Keratinocyte (primary cell): Measurements from ENCODE around the gene KLRC4. TPM values are rescaled to one million over a fixed set of nuclear protein-coding genes. Genes with fewer than 3 reads are reported as not detected.

Source experiments
- DNase-seq: peaks from one replicate; pipeline ENCODE4 v3.0.0-alpha.2; 2011; ENCODE audit warnings: low read depth, missing footprints, low spot score
- FAIRE-seq: peaks from 2 replicates; lab custom pipeline; 2011; peaks lifted over from hg19 to GRCh38; lab: Jason Lieb, UNC
- H2AFZ ChIP-seq: 2 replicates; pipeline ENCODE4 v1.6.0; 2012; ENCODE audit warnings: low read length, control low read depth, inconsistent platforms; ENCODE audit not compliant: control insufficient read depth
- H3K27ac ChIP-seq: 2 replicates; pipeline ENCODE4 v1.5.1; 2011; ENCODE audit warnings: low read length; ENCODE audit not compliant: control insufficient read depth, insufficient read depth
- H3K27me3 ChIP-seq: 3 replicates; pipeline ENCODE4 v1.6.0; 2011; ENCODE audit warnings: low read length; ENCODE audit not compliant: control insufficient read depth, insufficient read depth; ENCODE audit errors: extremely low read depth
- H3K36me3 ChIP-seq, 2 experiments: 2 replicates in 1 of 2; 3 replicates in 1 of 2; pipeline ENCODE4 v1.5.1; 2011; ENCODE audit warnings: low read length in 2 of 2, mild to moderate bottlenecking in 1 of 2; ENCODE audit not compliant: control insufficient read depth in 2 of 2, insufficient read depth in 2 of 2; ENCODE audit errors: extremely low read depth in 1 of 2
- H3K4me1 ChIP-seq: 3 replicates; pipeline ENCODE4 v1.5.1; 2011; ENCODE audit warnings: low read length; ENCODE audit not compliant: control insufficient read depth, insufficient read depth; ENCODE audit errors: extremely low read depth
- H3K4me2 ChIP-seq: 3 replicates; pipeline ENCODE4 v1.6.0; 2011; ENCODE audit warnings: low read depth, low read length; ENCODE audit not compliant: control insufficient read depth, insufficient read depth; ENCODE audit errors: extremely low read depth
- H3K4me3 ChIP-seq, 3 experiments: fragments of 200-600 bp in 1 of 3; sonication (generic) in 1 of 3; 2 replicates in 2 of 3; 3 replicates in 1 of 3; pipeline ENCODE4 v1.5.1; 2011 to 2016; ENCODE audit warnings: low read length in 3 of 3, mild to moderate bottlenecking in 3 of 3, control low read depth in 2 of 3, inconsistent platforms in 1 of 3, low read depth in 1 of 3, mixed read lengths in 1 of 3, mixed run types in 1 of 3, moderate library complexity in 1 of 3; ENCODE audit not compliant: control insufficient read depth in 2 of 3, insufficient read depth in 2 of 3; ENCODE audit errors: extremely low read depth in 1 of 3
- H3K79me2 ChIP-seq: 2 replicates; pipeline ENCODE4 v1.6.0; 2012; ENCODE audit warnings: low read length; ENCODE audit not compliant: control insufficient read depth, insufficient read depth
- H3K9ac ChIP-seq: 3 replicates; pipeline ENCODE4 v1.6.0; 2011; ENCODE audit warnings: low read length; ENCODE audit not compliant: control insufficient read depth, insufficient read depth; ENCODE audit errors: extremely low read depth
- H3K9me1 ChIP-seq: 3 replicates; pipeline ENCODE4 v1.6.0; 2011; ENCODE audit warnings: low read length; ENCODE audit not compliant: control insufficient read depth, insufficient read depth; ENCODE audit errors: extremely low read depth
- H3K9me3 ChIP-seq: 2 replicates; pipeline ENCODE4 v1.5.1; 2012; ENCODE audit warnings: low read depth, low read length; ENCODE audit not compliant: control insufficient read depth
- H4K20me1 ChIP-seq: 3 replicates; pipeline ENCODE4 v1.6.0; 2011; ENCODE audit warnings: low read length; ENCODE audit not compliant: control insufficient read depth, insufficient read depth; ENCODE audit errors: extremely low read depth
- EZH2 ChIP-seq: IDR thresholded peaks from one replicate; pipeline ENCODE4 v1.6.1; 2012; ENCODE audit warnings: inconsistent platforms, mild to moderate bottlenecking, low read length, moderate library complexity
- dilution Hi-C: fragments of 300-500 bp; cut with MboI; formaldehyde crosslinking; loops from one replicate; pipeline ENCODE4 v1.7.0; 2020; ENCODE audit warnings: low sequenced_read_pairs; ENCODE audit not compliant: extremely low pct_ligation_motif_present
- polyA plus RNA-seq, 5 experiments: library from polyadenylated mRNA; depleted of rRNA in 3 of 5; stranded (reverse) in 3 of 5; stranded (forward) in 1 of 5; unstranded in 1 of 5; fragments of >200 nt; gene quantifications; 1 replicate in 1 of 5; 2 replicates in 3 of 5; 3 replicates in 1 of 5; pipeline versions ENCODE4 v1.2.1 to v1.2.3, GENCODE V29; 2011 to 2012; ENCODE audit warnings: missing spikeins in 2 of 5, low read depth in 1 of 5, low replicate concordance in 1 of 5
- TF ChIP-seq, protein P1 (sequence below), 3 experiments: IDR thresholded peaks in 1 of 3; conservative IDR thresholded peaks in 1 of 3; optimal IDR thresholded peaks in 1 of 3; 2 replicates in 2 of 3; 3 replicates in 1 of 3; pipeline versions ENCODE3 to v1.5.1; 2011; ENCODE audit warnings: low read length in 3 of 3, mild to moderate bottlenecking in 3 of 3, moderate library complexity in 2 of 3, control low read depth in 1 of 3, inconsistent platforms in 1 of 3; ENCODE audit not compliant: insufficient read depth in 2 of 3; ENCODE audit errors: extremely low read depth in 1 of 3

KLRC4 gene
- polyA plus RNA-seq, 1 donor (not counting 4 experiments of a cell fraction or from before 2014, with no cell fraction given), result not detected

DNA sequence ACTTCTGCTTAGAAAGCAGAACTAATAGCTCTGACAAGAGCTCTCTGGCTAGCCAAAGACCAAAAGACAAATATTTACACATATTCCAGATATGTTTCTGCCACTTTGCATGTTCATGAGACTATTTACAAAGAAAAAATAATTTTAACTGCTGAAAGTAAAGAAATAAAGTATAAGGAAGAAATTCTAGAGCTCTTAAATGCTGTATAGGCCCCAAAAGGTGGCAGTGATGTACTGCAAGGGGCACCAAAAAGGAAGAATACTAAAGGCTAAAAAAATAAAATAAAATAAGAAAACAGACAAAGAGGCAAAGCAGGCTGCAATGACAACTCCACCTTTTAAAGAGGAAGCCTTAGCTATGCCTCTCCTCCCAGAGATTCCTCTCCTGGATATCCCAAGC lies 42.7 kb downstream of the KLRC4 start:
- Histone ChIP-seq H3K36me3 (peaks cover 1 to 5% of the 10 kb centered on the region in 2 experiments), H3K27me3 (no peaks in the 10 kb centered on the region), H3K27ac (no peak overlapping the region), H4K20me1 (no peaks in the 10 kb centered on the region), H3K9me1 (no peaks in the 10 kb centered on the region), H3K79me2 (peaks cover 28% of the 10 kb centered on the region), H3K9me3 (peaks cover 3% of the 10 kb centered on the region), H3K9ac (no peak overlapping the region), H3K4me2 (peak overlapping the region; percentile 90), H2AFZ (no peak overlapping the region), H3K4me3 (no peak overlapping the region), H3K4me1 (peaks cover 44% of the 10 kb centered on the region)
- dilution Hi-C loops, result no loop called here
- FAIRE-seq, result no peak
- no peak for DNase-seq
- no peak for TF ChIP-seq EZH2
- TF ChIP-seq, protein P1, sequence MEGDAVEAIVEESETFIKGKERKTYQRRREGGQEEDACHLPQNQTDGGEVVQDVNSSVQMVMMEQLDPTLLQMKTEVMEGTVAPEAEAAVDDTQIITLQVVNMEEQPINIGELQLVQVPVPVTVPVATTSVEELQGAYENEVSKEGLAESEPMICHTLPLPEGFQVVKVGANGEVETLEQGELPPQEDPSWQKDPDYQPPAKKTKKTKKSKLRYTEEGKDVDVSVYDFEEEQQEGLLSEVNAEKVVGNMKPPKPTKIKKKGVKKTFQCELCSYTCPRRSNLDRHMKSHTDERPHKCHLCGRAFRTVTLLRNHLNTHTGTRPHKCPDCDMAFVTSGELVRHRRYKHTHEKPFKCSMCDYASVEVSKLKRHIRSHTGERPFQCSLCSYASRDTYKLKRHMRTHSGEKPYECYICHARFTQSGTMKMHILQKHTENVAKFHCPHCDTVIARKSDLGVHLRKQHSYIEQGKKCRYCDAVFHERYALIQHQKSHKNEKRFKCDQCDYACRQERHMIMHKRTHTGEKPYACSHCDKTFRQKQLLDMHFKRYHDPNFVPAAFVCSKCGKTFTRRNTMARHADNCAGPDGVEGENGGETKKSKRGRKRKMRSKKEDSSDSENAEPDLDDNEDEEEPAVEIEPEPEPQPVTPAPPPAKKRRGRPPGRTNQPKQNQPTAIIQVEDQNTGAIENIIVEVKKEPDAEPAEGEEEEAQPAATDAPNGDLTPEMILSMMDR (optimal IDR thresholded peaks at IDR 0.05 in 1 of 3, IDR thresholded peaks at IDR 0.05 in 1 of 3, conservative IDR thresholded peaks at IDR 0.05 in 1 of 3; ENCODE audit: extremely low read depth in 1 of 3, insufficient read depth in 2 of 3, low read length in 3 of 3), result peak in 1 of 3 experiments; percentile 11

DNA sequence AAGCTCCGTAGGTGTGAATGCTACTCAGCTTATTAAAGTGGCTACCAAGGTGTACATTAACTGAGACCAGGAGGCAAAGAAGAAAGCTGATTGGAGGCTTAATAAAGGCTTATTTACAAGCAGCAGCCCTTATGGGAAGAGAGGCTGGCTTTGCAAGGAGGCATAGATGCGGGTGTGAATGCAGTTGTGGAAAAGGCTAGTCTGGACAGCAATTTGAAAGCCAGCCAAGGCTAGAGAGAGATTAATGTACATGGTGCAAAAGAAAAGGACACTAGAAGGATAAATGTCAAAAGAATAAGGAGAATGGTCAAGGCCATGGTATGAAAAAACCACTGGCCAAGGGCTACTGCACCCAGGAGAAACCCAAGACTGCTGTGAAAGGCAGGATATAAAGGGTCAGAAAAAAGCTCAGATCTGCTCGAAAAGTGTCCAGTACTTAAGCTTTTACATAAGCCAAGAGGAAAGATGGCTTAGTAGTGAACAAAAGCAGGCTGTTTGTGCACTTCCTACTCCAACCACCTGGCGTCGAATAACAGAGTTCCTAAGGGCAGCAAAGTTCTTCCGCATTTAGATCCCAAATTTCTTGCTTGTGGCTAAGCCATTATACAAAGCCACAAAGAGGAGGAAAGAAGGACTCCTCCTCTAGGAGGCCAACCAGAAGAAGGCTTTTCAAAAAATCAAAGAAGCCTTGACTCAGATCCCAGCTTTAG lies 43.7 kb downstream of the KLRC4 start:
- no peak for DNase-seq
- Histone ChIP-seq H3K4me3 (peak overlapping the region; percentile 67 to 81 (median 80)), H2AFZ (peak overlapping the region; percentile 83), H3K9me3 (peaks cover 3% of the 10 kb centered on the region), H3K27me3 (no peaks in the 10 kb centered on the region), H3K9ac (peak overlapping the region; percentile 86), H3K27ac (peak overlapping the region; percentile 91), H3K4me1 (peaks cover 47% of the 10 kb centered on the region), H3K36me3 (peaks cover 1 to 2% of the 10 kb centered on the region in 2 experiments), H3K4me2 (peak overlapping the region; percentile 90), H3K9me1 (no peaks in the 10 kb centered on the region), H3K79me2 (peaks cover 28% of the 10 kb centered on the region), H4K20me1 (no peaks in the 10 kb centered on the region)
- TF ChIP-seq, protein P1 (optimal IDR thresholded peaks at IDR 0.05 in 1 of 3, IDR thresholded peaks at IDR 0.05 in 1 of 3, conservative IDR thresholded peaks at IDR 0.05 in 1 of 3; ENCODE audit: extremely low read depth in 1 of 3, insufficient read depth in 2 of 3, low read length in 3 of 3), result peak; percentile 9 to 49 (median 37)
- TF ChIP-seq EZH2, result no peak
- peak; percentile 13 for FAIRE-seq
- dilution Hi-C loops, result no loop called here
